ENCODE results near the gene SLC2A1.
"Not testable (repeated sequence)": the region's sequence is repeated elsewhere in the genome, so short reads cannot be mapped to it uniquely, and the experiment has no call there.

DNA sequence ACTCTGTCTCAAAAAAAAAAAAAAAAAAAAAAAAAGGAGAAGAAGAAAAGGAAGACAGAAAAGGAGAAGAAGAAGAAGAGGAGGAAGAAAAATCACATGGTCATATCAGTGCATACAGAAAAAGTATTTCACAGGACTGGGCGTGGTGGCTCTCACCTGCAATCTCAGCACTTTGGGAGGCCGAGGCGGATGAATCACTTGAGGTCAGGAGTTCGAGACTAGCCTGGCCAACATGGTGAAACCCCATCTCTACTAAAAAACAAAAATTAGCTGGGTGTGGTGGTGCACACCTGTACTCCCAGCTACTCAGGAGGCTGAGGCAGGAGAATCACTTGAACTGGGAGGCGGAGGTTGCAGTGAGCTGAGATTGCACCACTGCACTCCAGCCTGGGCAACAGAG is 39.0 kb downstream of the SLC2A1 start:
- TF ChIP-seq, protein P1, sequence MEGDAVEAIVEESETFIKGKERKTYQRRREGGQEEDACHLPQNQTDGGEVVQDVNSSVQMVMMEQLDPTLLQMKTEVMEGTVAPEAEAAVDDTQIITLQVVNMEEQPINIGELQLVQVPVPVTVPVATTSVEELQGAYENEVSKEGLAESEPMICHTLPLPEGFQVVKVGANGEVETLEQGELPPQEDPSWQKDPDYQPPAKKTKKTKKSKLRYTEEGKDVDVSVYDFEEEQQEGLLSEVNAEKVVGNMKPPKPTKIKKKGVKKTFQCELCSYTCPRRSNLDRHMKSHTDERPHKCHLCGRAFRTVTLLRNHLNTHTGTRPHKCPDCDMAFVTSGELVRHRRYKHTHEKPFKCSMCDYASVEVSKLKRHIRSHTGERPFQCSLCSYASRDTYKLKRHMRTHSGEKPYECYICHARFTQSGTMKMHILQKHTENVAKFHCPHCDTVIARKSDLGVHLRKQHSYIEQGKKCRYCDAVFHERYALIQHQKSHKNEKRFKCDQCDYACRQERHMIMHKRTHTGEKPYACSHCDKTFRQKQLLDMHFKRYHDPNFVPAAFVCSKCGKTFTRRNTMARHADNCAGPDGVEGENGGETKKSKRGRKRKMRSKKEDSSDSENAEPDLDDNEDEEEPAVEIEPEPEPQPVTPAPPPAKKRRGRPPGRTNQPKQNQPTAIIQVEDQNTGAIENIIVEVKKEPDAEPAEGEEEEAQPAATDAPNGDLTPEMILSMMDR (IDR thresholded peaks at IDR 0.05): not testable (repeated sequence)
- not testable (repeated sequence) for TF ChIP-seq POLR2A (IDR thresholded peaks at IDR 0.05)
